ENCODE data around the gene MEIS1.

GRCh38 chr2:66569974-66570373 is 135.0 kb downstream of the MEIS1 start:
- TF ChIP-seq, protein P1, sequence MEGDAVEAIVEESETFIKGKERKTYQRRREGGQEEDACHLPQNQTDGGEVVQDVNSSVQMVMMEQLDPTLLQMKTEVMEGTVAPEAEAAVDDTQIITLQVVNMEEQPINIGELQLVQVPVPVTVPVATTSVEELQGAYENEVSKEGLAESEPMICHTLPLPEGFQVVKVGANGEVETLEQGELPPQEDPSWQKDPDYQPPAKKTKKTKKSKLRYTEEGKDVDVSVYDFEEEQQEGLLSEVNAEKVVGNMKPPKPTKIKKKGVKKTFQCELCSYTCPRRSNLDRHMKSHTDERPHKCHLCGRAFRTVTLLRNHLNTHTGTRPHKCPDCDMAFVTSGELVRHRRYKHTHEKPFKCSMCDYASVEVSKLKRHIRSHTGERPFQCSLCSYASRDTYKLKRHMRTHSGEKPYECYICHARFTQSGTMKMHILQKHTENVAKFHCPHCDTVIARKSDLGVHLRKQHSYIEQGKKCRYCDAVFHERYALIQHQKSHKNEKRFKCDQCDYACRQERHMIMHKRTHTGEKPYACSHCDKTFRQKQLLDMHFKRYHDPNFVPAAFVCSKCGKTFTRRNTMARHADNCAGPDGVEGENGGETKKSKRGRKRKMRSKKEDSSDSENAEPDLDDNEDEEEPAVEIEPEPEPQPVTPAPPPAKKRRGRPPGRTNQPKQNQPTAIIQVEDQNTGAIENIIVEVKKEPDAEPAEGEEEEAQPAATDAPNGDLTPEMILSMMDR (IDR thresholded peaks at IDR 0.05; ENCODE audit: control extremely low read depth in 1 of 3, insufficient read depth in 1 of 3, low read depth in 1 of 3, low read length in 3 of 3) = no peak
- TF ChIP-seq SP1 (IDR thresholded peaks at IDR 0.05; ENCODE audit: low read depth, low read length) = no peak
- no peak for TF ChIP-seq BRCA1 (IDR thresholded peaks at IDR 0.05; ENCODE audit: low read depth, low read length)

Measured in H1 (cell line).